OCI-LY3 (cell line): ENCODE data around the gene SGCE.

Source experiments
- CTCF ChIP-seq: fragments of 200-600, 300-600 bp; sonication (generic); IDR thresholded peaks from 2 replicates; pipeline ENCODE4 v1.5.1; 2014; ENCODE audit warnings: antibody characterized with exemption, low read length, low read depth
- EZH2phosphoT487 ChIP-seq: fragments of 200-600 bp; shearing (Covaris generic); IDR thresholded peaks from 2 replicates; pipeline ENCODE4 v1.6.1; 2018; ENCODE audit warnings: antibody characterized with exemption, mixed run types, low read depth

GRCh38 chr7:94666879-94667587 lies 11.1 kb upstream of the SGCE start:
- no peak for TF ChIP-seq CTCF
- TF ChIP-seq EZH2phosphoT487: no peak
